ENCODE results near the gene CDNF.

Gene CDNF

DNA sequence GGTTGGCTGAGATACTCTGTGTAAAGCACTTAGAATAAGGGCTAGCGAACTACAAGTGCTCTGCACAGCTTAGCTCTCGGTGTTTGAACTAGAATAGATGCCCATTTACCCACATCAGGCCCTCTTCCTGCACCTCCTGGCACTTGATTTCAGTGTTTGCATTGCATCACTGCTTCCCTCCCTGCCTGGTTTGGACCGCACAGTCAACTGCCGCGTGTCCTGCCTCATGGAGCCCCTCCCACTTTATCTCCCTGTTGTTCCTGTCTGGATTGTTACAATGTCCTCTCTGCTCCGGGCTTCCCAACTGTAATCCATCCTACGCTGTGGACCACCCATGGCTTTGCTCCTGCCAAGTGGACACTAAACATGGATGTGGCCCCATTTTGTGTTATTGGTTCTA is 65.4 kb downstream of the CDNF start:
- TF ChIP-seq, protein P1, sequence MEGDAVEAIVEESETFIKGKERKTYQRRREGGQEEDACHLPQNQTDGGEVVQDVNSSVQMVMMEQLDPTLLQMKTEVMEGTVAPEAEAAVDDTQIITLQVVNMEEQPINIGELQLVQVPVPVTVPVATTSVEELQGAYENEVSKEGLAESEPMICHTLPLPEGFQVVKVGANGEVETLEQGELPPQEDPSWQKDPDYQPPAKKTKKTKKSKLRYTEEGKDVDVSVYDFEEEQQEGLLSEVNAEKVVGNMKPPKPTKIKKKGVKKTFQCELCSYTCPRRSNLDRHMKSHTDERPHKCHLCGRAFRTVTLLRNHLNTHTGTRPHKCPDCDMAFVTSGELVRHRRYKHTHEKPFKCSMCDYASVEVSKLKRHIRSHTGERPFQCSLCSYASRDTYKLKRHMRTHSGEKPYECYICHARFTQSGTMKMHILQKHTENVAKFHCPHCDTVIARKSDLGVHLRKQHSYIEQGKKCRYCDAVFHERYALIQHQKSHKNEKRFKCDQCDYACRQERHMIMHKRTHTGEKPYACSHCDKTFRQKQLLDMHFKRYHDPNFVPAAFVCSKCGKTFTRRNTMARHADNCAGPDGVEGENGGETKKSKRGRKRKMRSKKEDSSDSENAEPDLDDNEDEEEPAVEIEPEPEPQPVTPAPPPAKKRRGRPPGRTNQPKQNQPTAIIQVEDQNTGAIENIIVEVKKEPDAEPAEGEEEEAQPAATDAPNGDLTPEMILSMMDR (IDR thresholded peaks at IDR 0.05; ENCODE audit: extremely low read depth, insufficient read depth, missing control alignments): no peak
- no peak for DNase-seq (ENCODE audit: low spot score)
- in situ Hi-C loops (cut with MboI; ENCODE audit: low pct_unique_long_range_greater_than_20kb, low sequenced_read_pairs, unreplicated experiment): no loop called here

DNA sequence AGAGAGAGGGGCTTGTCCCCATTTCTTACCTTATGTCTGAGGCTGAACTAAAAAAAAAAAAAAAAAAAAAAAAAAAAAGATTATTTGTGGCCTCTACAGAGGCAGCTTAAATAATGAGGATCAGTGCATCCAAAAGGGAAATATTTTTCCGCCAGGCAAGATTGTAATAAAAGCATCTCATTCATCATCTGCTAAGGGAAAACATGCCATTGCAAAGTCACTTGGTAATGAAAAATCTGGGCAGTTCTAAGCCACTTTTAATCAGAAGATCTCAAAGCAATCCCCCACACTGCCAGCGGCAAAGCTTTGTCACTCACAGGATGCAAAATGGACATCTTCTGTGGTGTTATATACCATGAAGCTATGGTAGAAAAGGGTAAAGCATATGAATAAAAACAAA is 66.9 kb downstream of the CDNF start:
- in situ Hi-C loops (cut with MboI; ENCODE audit: low pct_unique_long_range_greater_than_20kb, low sequenced_read_pairs, unreplicated experiment): no loop called here
- DNase-seq (ENCODE audit: low spot score): no peak
- TF ChIP-seq, protein P1 (IDR thresholded peaks at IDR 0.05; ENCODE audit: extremely low read depth, insufficient read depth, missing control alignments): no peak

All from GM13977 (cell line).